Activated CD8-positive, alpha-beta memory T cell treated with anti-CD3 and anti-CD28 coated beads, Interleukin-2, amount 50 U/mL, for 48 hours (primary cell): ENCODE data around the gene PPP1R13B.
"Not testable (repeated sequence)": the region's sequence is repeated elsewhere in the genome, so short reads cannot be mapped to it uniquely, and the experiment has no call there.

Experiments
- DNase-seq: peaks from one replicate; pipeline ENCODE4 v3.0.0-alpha.2; 2020

Gene PPP1R13B, protein sequence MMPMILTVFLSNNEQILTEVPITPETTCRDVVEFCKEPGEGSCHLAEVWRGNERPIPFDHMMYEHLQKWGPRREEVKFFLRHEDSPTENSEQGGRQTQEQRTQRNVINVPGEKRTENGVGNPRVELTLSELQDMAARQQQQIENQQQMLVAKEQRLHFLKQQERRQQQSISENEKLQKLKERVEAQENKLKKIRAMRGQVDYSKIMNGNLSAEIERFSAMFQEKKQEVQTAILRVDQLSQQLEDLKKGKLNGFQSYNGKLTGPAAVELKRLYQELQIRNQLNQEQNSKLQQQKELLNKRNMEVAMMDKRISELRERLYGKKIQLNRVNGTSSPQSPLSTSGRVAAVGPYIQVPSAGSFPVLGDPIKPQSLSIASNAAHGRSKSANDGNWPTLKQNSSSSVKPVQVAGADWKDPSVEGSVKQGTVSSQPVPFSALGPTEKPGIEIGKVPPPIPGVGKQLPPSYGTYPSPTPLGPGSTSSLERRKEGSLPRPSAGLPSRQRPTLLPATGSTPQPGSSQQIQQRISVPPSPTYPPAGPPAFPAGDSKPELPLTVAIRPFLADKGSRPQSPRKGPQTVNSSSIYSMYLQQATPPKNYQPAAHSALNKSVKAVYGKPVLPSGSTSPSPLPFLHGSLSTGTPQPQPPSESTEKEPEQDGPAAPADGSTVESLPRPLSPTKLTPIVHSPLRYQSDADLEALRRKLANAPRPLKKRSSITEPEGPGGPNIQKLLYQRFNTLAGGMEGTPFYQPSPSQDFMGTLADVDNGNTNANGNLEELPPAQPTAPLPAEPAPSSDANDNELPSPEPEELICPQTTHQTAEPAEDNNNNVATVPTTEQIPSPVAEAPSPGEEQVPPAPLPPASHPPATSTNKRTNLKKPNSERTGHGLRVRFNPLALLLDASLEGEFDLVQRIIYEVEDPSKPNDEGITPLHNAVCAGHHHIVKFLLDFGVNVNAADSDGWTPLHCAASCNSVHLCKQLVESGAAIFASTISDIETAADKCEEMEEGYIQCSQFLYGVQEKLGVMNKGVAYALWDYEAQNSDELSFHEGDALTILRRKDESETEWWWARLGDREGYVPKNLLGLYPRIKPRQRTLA

GRCh38 chr14:103847451-103848174 lies at the start of gene PPP1R13B:
PPP1R13B (minus strand) TSS chr14:103847575; CDS start chr14:103847307, 268 bp downstream.
- DNase-seq: peak; percentile 98

DNA sequence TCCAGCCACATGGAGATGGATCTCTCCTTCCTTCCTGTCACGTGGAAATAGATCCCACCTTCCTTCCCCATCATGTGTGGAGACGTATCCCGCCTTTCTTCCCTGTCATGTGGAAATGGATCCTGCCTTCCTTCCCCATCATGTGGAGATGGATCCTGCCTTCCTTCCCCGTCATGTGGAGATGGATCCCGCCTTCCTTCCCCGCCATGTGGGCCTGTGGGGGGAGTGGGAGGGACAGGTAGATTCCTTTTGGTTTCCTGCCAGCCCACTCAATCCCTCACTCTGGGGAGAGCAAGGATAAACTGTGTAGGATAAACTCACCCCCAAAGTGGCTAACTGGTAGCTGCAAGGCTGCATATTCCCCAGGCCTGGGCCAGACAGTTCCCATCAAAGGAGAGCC lies 49.2 kb upstream of the PPP1R13B start:
- no peak for DNase-seq

GRCh38 chr14:103894723-103895059 lies 47.3 kb upstream of the PPP1R13B start:
- no peak for DNase-seq

DNA sequence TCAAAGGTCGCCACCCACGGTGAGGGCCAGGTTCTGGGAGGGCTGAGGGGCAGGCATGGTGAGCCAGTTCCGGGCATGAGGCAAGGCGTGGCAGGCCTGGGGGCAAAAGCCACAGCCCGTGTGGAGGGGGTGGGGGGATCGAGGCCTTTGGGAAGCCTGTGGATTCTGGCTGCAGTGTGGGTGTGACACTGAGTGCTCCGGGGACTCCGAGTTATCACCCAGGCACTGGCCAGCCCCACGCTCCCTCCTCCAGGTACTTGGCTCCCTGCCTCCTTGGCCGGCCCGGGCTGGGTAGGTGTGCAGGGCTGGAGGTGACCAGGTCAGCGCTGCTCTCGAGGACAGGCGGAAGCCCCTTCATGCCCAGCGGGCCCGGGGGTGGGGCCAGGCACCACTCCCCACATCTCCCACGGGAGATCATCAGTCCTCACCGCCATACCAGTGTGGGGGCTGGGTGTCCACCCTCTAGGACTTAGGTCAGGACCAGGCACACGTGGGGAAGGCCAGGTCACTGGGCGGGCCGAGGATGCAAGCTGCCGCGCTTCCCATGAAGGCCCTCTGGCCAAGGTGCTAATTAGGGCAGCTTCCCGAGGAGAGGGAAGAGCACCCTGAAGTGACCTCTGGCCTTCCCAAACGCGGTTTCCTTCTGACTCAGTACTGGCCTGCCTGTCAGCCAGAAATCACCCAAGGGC lies 46.8 kb upstream of the PPP1R13B start:
- no peak for DNase-seq

GRCh38 chr14:103892247-103892646 lies 44.9 kb upstream of the PPP1R13B start:
- no peak for DNase-seq

GRCh38 chr14:103891667-103892215 lies 44.4 kb upstream of the PPP1R13B start:
- no peak for DNase-seq

DNA sequence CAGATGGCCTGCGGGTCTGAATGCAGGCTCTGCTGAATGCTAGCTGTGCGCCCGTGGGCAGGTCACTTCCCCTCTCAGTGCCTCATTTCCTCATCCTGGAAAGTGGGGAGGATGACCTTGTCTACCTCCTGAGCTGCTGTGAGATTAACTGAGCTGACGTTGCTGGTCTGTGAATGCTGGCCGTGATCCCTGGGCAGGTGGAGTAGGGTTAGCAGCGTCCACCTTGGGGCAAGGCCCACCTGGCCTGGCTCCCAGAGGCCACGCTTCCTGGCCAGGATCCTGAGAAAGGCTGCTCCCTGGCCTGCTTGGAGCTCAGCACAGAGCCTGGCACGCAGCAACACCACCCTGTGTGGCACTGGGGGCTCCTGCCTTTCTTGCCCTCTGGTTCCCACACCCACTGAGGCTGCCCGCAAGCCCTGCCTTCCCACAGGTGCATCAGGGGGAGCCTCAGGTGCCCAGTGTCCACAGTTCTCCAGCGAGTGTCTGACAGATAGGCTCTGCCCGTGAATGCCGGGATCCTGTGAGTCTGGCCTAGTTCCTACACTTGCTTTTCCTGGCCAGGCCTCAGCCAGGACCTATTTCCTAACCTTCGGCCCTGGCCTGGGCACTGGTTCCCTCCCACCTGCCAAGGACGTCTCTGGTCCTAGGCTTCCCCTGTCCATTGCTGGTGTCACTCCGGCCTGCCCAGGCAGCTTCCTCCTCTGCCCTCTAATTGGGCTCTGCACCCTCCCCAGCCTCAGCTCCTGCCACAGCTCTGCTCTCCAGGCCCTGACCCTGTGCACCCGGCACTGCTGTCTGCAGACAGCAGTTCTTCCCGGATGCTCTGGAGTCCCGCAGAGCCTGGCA lies 43.7 kb upstream of the PPP1R13B start:
- no peak for DNase-seq

DNA sequence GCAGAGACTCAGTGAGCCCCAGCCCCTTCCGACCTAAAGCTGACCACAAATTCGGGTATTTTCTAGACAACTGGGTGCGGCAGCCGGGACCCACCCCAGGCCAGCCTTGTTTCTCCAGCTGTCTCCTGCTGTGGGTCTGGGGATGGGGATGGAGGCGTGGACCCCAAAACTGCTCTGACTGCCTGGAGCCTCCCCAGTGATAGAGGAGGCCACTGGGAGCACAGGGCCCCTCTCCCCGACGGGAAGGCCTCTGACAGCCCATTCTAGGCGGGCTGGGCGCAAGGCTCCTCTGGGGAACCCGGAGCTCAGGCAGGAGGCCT lies 42.6 kb upstream of the PPP1R13B start:
- DNase-seq: no peak

GRCh38 chr14:103889313-103890051 lies 42.1 kb upstream of the PPP1R13B start:
- DNase-seq: no peak

- DNase-seq: not testable (repeated sequence)
Measured at GRCh38 chr14:103889002-103889312, 41.6 kb upstream of the PPP1R13B start.

GRCh38 chr14:103887557-103888115 lies 40.3 kb upstream of the PPP1R13B start:
- DNase-seq: no peak

GRCh38 chr14:103887170-103887501 lies 39.8 kb upstream of the PPP1R13B start:
- DNase-seq: no peak

DNA sequence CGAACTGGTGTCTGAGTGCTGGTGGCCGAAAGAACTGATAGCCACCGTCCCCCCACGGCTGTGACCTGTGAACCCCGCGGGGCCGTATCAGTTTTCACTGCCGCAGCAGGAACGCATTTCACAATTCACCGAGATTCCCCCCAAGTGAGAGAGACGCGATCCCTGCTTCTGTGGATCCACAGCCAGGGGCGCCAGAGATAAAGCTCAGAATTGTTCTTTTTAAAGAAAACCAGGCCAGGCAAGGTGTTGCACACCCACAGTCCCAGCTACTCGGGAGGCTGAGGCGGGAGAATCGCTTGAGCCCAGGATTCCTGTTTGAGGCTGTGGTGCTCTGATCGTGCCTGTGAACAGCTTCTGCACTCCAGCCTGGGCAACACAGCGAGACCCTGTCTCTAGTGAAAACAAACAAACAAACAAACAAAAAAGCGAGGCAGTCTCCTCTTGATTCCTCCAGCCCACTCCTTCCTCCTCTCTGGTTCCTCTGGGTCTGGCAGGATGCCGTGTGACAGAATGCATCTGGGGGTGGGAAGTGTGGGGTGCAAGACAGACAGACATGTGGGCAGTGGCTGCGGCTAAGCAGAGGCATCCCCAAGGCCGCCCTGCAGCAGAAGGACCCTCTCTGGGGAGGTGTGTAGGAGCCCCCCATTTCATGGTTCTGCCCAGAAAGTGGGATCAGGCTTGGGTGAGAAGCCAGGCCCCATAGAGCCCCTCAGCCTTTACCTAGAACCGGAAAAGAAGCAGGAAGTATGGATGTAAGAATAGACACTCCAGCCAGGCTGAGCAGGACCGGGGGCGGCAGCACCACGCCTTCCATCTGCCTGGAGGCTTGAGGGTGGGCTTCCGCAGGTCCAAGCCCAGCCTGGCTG lies 39.2 kb upstream of the PPP1R13B start:
- no peak for DNase-seq

DNA sequence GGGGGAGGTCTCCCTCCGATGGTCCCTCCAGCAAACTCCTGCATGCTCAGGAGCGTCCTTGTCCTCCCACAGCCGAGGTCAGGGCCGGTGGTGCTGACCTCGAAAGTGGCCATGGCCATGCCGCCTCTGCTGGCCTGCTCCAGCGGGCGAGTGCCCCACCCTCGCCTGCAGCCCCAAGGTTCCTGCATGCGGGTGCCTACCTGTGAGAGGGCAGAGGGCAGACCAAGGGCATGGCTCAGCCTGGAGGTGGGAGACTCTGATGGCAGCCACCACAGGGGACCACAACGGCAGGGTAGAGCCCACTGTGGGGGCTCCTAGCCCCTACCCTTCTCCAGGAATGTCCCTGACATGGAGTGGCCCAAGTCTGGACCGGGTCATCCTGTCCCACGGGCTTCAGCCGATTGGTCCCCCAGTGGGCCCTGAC lies 38.1 kb upstream of the PPP1R13B start:
- no peak for DNase-seq

DNA sequence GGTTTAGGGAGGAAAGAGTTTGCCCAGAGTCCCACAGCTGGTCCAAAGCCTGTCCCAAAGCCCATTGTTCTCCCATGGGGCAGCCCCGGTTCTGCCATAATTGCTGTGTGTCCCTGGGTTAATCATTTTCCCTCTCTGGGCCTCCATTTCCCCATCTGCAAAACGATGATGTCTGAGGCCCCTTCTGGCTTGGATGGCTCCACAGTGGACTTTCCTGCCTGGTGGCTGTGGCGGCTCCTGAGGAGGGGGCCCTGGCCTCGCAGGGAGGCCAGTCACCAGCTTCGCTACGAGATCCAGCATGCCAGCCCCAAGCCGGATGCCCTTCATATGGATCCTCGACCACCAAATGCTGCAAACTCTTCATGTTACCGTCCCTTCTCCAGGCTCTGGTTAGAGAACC lies 37.5 kb upstream of the PPP1R13B start:
- no peak for DNase-seq

DNA sequence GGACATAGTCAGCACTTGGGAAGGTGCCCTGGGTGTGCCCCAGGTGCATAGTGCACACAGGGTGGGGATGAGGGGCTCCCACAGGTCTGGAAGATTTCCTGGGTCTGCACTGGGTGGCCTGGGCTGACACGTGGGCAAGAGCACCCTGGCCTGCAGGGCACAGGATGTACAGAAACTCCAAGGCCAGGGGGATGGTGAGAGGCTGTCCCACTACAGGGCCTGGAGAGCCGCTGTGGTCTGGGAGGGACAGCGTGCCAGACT lies 35.8 kb upstream of the PPP1R13B start:
- DNase-seq: no peak

GRCh38 chr14:103882503-103883262 lies 35.3 kb upstream of the PPP1R13B start:
- no peak for DNase-seq

- no peak for DNase-seq
Measured at GRCh38 chr14:103881268-103882201, 34.2 kb upstream of the PPP1R13B start.
